ENCODE measurements around the gene NUP153.
"Not testable (repeated sequence)": the region's sequence is repeated elsewhere in the genome, so short reads cannot be mapped to it uniquely, and the experiment has no call there.

Gene NUP153

GRCh38 chr6:17600527-17601385 lies 106.0 kb downstream of the NUP153 start:
- peak; percentile 20 for DNase-seq

- peak; percentile 90 for DNase-seq
Measured at GRCh38 chr6:17599877-17600526, 106.7 kb downstream of the NUP153 start, which contains the start of gene FAM8A1. FAM8A1 (plus strand) TSS chr6:17600302; CDS start chr6:17600410, 108 bp downstream.

GRCh38 chr6:17596085-17596484 lies 110.6 kb downstream of the NUP153 start:
- no peak for DNase-seq

- no peak for DNase-seq
Measured at GRCh38 chr6:17593246-17593645, 113.5 kb downstream of the NUP153 start.

- DNase-seq, result no peak
Measured at GRCh38 chr6:17591287-17591686, 115.4 kb downstream of the NUP153 start.

- peak; percentile 78 for DNase-seq
Measured at GRCh38 chr6:17589406-17590096, 117.2 kb downstream of the NUP153 start.

- DNase-seq, result no peak
Measured at GRCh38 chr6:17588011-17588410, 118.7 kb downstream of the NUP153 start.

- DNase-seq, result not testable (repeated sequence)
Measured at GRCh38 chr6:17586623-17587022, 120.1 kb downstream of the NUP153 start.

GRCh38 chr6:17585766-17586490 lies 120.8 kb downstream of the NUP153 start:
- no peak for DNase-seq

GRCh38 chr6:17584241-17584803 lies 122.4 kb downstream of the NUP153 start:
- peak; percentile 82 for DNase-seq

GRCh38 chr6:17583811-17584210 lies 122.9 kb downstream of the NUP153 start:
- peak; percentile 30 for DNase-seq

GRCh38 chr6:17581282-17581681 lies 125.4 kb downstream of the NUP153 start:
- not testable (repeated sequence) for DNase-seq

- DNase-seq, result peak; percentile 51
Measured at GRCh38 chr6:17580518-17581048, 126.1 kb downstream of the NUP153 start.

- DNase-seq, result no peak
Measured at GRCh38 chr6:17577059-17577458, 129.7 kb downstream of the NUP153 start.

- peak; percentile 53 for DNase-seq
Measured at GRCh38 chr6:17574866-17575560, 131.7 kb downstream of the NUP153 start.

GRCh38 chr6:17565399-17565798 lies 141.3 kb downstream of the NUP153 start:
- no peak for DNase-seq
